Fibroblast of skin of abdomen (primary cell): ENCODE data around the gene TIGD7. TPM values are rescaled to one million over a fixed set of nuclear protein-coding genes. Genes with fewer than 3 reads are reported as not detected.

Source experiments
- DNase-seq: peaks from one replicate; pipeline ENCODE4 v3.0.0-alpha.2; 2013
- polyA plus RNA-seq, 2 experiments: library from polyadenylated mRNA; unstranded; fragments of 120-200 nt; gene quantifications; one replicate each; pipeline ENCODE4 v1.2.1, GENCODE V29; 2013; ENCODE audit not compliant: insufficient read length in 2 of 2

TIGD7 gene
- 2.1 TPM for polyA plus RNA-seq (2013, experiment 1 of 2; ENCODE audit: insufficient read length)
- 3.0 TPM for polyA plus RNA-seq (2013, experiment 2 of 2; ENCODE audit: insufficient read length)

GRCh38 chr16:3305109-3306068, at the start of gene TIGD7, which contains the start of gene ZNF75A:
Gene TIGD7 (minus strand): TSS chr16:3305430. CDS start chr16:3300614, 4,816 bp downstream.
Gene ZNF75A (plus strand): TSS chr16:3305497. CDS start chr16:3308429, 2,932 bp downstream.
- peak; percentile 92 for DNase-seq

GRCh38 chr16:3349175-3349574, 43.9 kb upstream of the TIGD7 start:
- DNase-seq: no peak

GRCh38 chr16:3348547-3349167, 43.4 kb upstream of the TIGD7 start:
- DNase-seq: no peak

- no peak for DNase-seq
Observed at GRCh38 chr16:3347586-3347985, 42.4 kb upstream of the TIGD7 start.

- DNase-seq: no peak
Observed at GRCh38 chr16:3346041-3346440, 40.8 kb upstream of the TIGD7 start.

- no peak for DNase-seq
Observed at GRCh38 chr16:3328643-3329042, 23.4 kb upstream of the TIGD7 start.

- DNase-seq: no peak
Observed at GRCh38 chr16:3328104-3328503, 22.9 kb upstream of the TIGD7 start.

- no peak for DNase-seq
Observed at GRCh38 chr16:3327514-3327913, 22.3 kb upstream of the TIGD7 start.

- DNase-seq: no peak
Observed at GRCh38 chr16:3321816-3322215, 16.6 kb upstream of the TIGD7 start.

- no peak for DNase-seq
Observed at GRCh38 chr16:3317315-3317999, 12.2 kb upstream of the TIGD7 start.

- no peak for DNase-seq
Observed at GRCh38 chr16:3311496-3311895, 6.3 kb upstream of the TIGD7 start.

- DNase-seq: no peak
Observed at GRCh38 chr16:3306078-3306477, 848 bp upstream of the TIGD7 start.

GRCh38 chr16:3304370-3304769, 860 bp downstream of the TIGD7 start:
- no peak for DNase-seq

GRCh38 chr16:3295783-3296182, 9.4 kb downstream of the TIGD7 start:
- DNase-seq: no peak

- DNase-seq: no peak
Observed at GRCh38 chr16:3295209-3295608, 10.0 kb downstream of the TIGD7 start.

GRCh38 chr16:3292604-3293003, 12.6 kb downstream of the TIGD7 start:
- no peak for DNase-seq

- DNase-seq: no peak
Observed at GRCh38 chr16:3289998-3290673, 15.1 kb downstream of the TIGD7 start.

GRCh38 chr16:3285131-3285530, 20.1 kb downstream of the TIGD7 start:
- no peak for DNase-seq

GRCh38 chr16:3283543-3284447, 21.4 kb downstream of the TIGD7 start:
- no peak for DNase-seq

- DNase-seq: peak; percentile 98
Observed at GRCh38 chr16:3282730-3283542, 22.3 kb downstream of the TIGD7 start, which contains the start of gene ZNF263. Gene ZNF263 (plus strand): TSS chr16:3283491. CDS start chr16:3283819, 328 bp downstream.
